Heart left ventricle (tissue), 16 donors: ENCODE data around the gene OBSL1. TPM values are rescaled to one million over a fixed set of nuclear protein-coding genes. Genes with fewer than 3 reads are reported as not detected.

Experiments used
- ATAC-seq, 4 donors: fragments of 200-7000 bp; cut with Tn5 transposase; one replicate each; pipeline ENCODE4 v1.9.1; 2020 to 2022; ENCODE audit warnings: moderate library complexity in 4 of 4, mild to moderate bottlenecking in 3 of 4, moderate number of reproducible peaks in 1 of 4
- DNase-seq, 5 donors: peaks; one replicate each; pipeline ENCODE4 v3.0.0-alpha.2; 2020
- H3K27ac ChIP-seq, 12 donors: fragments of 200-600 bp; sonication (generic) in 4 of 12; one replicate each; pipeline versions ENCODE4 v1.5.0 to v1.8.0; 2016 to 2022; ENCODE audit warnings: mild to moderate bottlenecking in 2 of 12
- H3K27me3 ChIP-seq, 9 donors: fragments of 200-600 bp; sonication (generic) in 2 of 9; one replicate each; pipeline versions ENCODE4 v1.5.1 to v1.8.0; 2016 to 2022; ENCODE audit warnings: mild to moderate bottlenecking in 3 of 9
- H3K36me3 ChIP-seq, 9 donors: fragments of 200-600 bp; sonication (generic) in 2 of 9; one replicate each; pipeline versions ENCODE4 v1.5.0 to v1.8.0; 2018 to 2022; ENCODE audit warnings: mild to moderate bottlenecking in 2 of 9
- H3K4me1 ChIP-seq, 12 donors: fragments of 200-600 bp; sonication (generic) in 4 of 12; one replicate each; pipeline versions ENCODE4 v1.5.0 to v1.8.0; 2016 to 2022; ENCODE audit warnings: mild to moderate bottlenecking in 3 of 12
- H3K4me3 ChIP-seq, 12 donors: fragments of 200-600 bp; sonication (generic) in 4 of 12; one replicate each; pipeline versions ENCODE4 v1.5.0 to v1.8.0; 2017 to 2022; ENCODE audit warnings: mild to moderate bottlenecking in 9 of 12, moderate library complexity in 4 of 12
- H3K9me3 ChIP-seq, 12 donors: fragments of 200-600 bp; sonication (generic) in 4 of 12; one replicate each; pipeline versions ENCODE4 v1.5.0 to v1.8.0; 2016 to 2022; ENCODE audit warnings: mild to moderate bottlenecking in 1 of 12
- POLR2A ChIP-seq, 2 donors: fragments of 450-650 bp; IDR thresholded peaks; one replicate each; pipeline ENCODE4 v1.6.1; 2017; ENCODE audit warnings: antibody characterized with exemption in 2 of 2, mild to moderate bottlenecking in 2 of 2, moderate library complexity in 2 of 2
- WGBS, 4 donors: extraction: QIAGEN DNeasy Blood & Tissue Kit in 2 of 4; methylation state at CpG; one replicate each; pipeline versions ENCODE4 v1.1.5 to v1.1.7; 2013 to 2018; 5-methylcytosine and 5-hydroxymethylcytosine counted together
- intact Hi-C, 10 donors: fragments of 100-400 bp; cut with DNase I; formaldehyde crosslinking; loops; one replicate each; pipeline versions ENCODE4 v1.11.1 to v1.14.2; 2022
- microRNA-seq, 4 donors: library from miRNA; unstranded; fragments of <30 nt; microRNA quantifications; one replicate each; pipeline versions ENCODE4 to v1.2.0, GENCODE V29; 2017 to 2020
- polyA plus RNA-seq, 2 donors: library from polyadenylated mRNA; stranded (reverse); fragments of 200-250 nt; gene quantifications; one replicate each; pipeline ENCODE4 v1.2.3, GENCODE V29; 2013
- total RNA-seq, 9 donors: library from RNA; depleted of rRNA in 2 of 9; stranded (reverse); fragments of >200 nt in 2 of 9; fragmentation: NEBNext Ultra II Directional in 3 of 9; extraction: Animal tissue kit (Norgen Biotek cat#: 25700) in 3 of 9; gene quantifications; one replicate each; pipeline versions ENCODE4 v1.1.0 to v1.2.4, GENCODE V29; 2016 to 2023
- TF ChIP-seq, protein P1 (sequence below), 12 donors: fragments of 200-600 bp; sonication (generic) in 4 of 12; IDR thresholded peaks; one replicate each; pipeline versions ENCODE4 v1.5.0 to v1.8.0; 2018 to 2022; ENCODE audit warnings: antibody characterized with exemption in 12 of 12, mild to moderate bottlenecking in 5 of 12
- donor health status: ischemic (EF 13 %, LVEDD 7.1; RV severe dilation, severe dysfunction).
- donor health status: healthy with polysubstance abuse.
- donor health status: DM: no; HTN: yes; CAD: no.
- donor health status: DM: no; HTN: no; CAD: no.
- donor health status: ischemic (EF 25% LVEDD 6.9; RV normal size, moderate dysfunction).
- donor health status: ischemic (EF 25% LVEDD 5.7; RV mildly dilated, moderate dysfunction).
- donor health status: healthy.
- donor health status: DM: yes; HTN: yes; CAD: no.
- donor health status: ischemic (EF 35%, LVEDD 5.7; RV mildly dilated, moderate dysfunction).
- donor health status: nonischemic (EF 11% LVEDD 7.7; RV severe dilation, severe dysfunction).
- donor health status: DM: yes; HTN: yes; CAD: no.
- donor health status: PGD.
- donor health status: ischemic (EF 29% LVEDD 5.4; RV normal size, mild dysfunction).
- donor health status: nonischemic (EF 23%, LVEDD 6.1; RV moderate dilation, normal function).

OBSL1 gene
- total and polyA plus RNA-seq, 11 donors: 88.1 to 230 (median 177) TPM

DNA sequence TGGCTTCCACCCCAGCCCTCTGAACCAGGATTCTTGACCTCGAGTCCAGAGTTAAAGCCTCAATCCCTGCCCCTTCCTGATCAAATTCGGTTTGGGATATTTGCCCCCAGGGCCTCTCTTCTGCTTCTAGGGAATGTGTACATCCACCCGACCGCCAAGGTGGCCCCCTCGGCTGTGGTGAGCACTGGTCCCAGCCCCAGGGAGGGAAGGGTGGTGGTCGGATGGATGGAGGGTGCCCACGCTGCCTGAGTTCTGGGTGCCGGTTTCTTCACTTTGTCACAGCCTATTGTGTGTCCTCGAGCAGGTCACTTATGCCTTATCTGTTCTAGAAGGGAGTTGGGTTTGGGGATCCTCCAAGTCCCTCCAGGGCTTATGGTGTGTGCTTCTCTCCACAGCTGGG, 65.8 kb downstream of the OBSL1 start:
- ATAC-seq (no peak), DNase-seq (no peak)
- TF ChIP-seq POLR2A (IDR thresholded peaks at IDR 0.05): no peak
- TF ChIP-seq, protein P1, sequence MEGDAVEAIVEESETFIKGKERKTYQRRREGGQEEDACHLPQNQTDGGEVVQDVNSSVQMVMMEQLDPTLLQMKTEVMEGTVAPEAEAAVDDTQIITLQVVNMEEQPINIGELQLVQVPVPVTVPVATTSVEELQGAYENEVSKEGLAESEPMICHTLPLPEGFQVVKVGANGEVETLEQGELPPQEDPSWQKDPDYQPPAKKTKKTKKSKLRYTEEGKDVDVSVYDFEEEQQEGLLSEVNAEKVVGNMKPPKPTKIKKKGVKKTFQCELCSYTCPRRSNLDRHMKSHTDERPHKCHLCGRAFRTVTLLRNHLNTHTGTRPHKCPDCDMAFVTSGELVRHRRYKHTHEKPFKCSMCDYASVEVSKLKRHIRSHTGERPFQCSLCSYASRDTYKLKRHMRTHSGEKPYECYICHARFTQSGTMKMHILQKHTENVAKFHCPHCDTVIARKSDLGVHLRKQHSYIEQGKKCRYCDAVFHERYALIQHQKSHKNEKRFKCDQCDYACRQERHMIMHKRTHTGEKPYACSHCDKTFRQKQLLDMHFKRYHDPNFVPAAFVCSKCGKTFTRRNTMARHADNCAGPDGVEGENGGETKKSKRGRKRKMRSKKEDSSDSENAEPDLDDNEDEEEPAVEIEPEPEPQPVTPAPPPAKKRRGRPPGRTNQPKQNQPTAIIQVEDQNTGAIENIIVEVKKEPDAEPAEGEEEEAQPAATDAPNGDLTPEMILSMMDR (IDR thresholded peaks at IDR 0.05): no peak
- no peaks in the 10 kb centered on the region for H3K9me3 ChIP-seq
- intact Hi-C loops: no loop called here
- H3K4me3 ChIP-seq: no peak overlapping the region
- no peak overlapping the region for H3K27ac ChIP-seq
- H3K4me1 ChIP-seq: peaks cover 0 to 36% (median 15%) of the 10 kb centered on the region in 12 donors
- H3K36me3 ChIP-seq: peaks cover 0 to 58% (median 42%) of the 10 kb centered on the region in 9 donors
- peaks cover 0 to 12% (median 0%) of the 10 kb centered on the region in 9 donors for H3K27me3 ChIP-seq
- whole genome bisulfite sequencing, 4 donors: 88 to 94% (median 91%) methylated on average over 7 to 9 of the region's 9 CpGs

DNA sequence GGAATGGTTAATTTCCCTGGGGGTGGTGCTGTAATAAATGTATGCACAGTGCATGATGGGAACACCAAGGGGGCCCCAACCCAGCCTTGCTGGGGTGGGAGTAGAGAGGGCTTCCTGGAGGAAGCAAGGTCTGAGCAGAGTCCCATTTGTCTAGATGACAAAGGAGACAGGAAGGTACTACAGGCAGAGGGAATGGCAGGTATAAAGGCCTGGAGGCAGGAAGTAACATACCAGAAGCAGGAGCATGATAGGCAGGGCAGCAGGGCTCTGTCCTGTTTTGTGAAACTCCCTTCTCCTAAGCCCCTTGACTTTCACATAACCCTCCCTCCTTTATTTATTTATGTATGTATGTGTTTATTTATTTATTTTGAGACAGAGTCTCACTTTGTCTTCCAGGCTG, 68.7 kb downstream of the OBSL1 start:
- intact Hi-C loops: no loop called here
- peaks cover 0 to 1% (median 0%) of the 10 kb centered on the region in 9 donors for H3K27me3 ChIP-seq
- TF ChIP-seq, protein P1 (IDR thresholded peaks at IDR 0.05): no peak
- TF ChIP-seq POLR2A (IDR thresholded peaks at IDR 0.05): no peak
- no peak overlapping the region for H3K27ac ChIP-seq
- no peak for ATAC-seq
- H3K4me1 ChIP-seq: peaks cover 0 to 27% (median 16%) of the 10 kb centered on the region in 12 donors
- no peak overlapping the region for H3K4me3 ChIP-seq
- peaks cover 0 to 58% (median 42%) of the 10 kb centered on the region in 9 donors for H3K36me3 ChIP-seq
- H3K9me3 ChIP-seq: no peaks in the 10 kb centered on the region
- DNase-seq: no peak

DNA sequence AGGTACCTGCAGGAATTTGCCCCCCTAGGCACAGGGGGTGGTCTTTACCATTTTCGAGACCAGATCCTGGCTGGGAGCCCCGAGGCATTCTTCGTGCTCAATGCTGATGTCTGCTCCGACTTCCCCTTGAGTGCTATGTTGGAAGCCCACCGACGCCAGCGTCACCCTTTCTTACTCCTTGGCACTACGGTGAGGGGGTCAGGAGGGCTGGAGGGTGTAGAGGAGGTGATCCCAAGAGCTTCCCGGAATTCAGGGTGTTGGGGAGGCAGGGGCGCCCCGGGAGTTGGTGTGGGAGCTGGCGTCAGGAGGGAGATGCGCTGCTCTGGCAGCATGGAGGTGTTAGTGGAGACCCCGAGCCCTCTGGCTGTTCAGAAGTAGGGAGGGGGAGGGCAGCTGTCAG, 69.5 kb downstream of the OBSL1 start:
- no peak overlapping the region for H3K4me3 ChIP-seq
- H3K4me1 ChIP-seq: peaks cover 0 to 29% (median 22%) of the 10 kb centered on the region in 12 donors
- DNase-seq (no peak), ATAC-seq (no peak)
- WGBS, 4 donors: 92 to 94% (median 94%) methylated on average over 12 to 14 of the region's 14 CpGs
- intact Hi-C loops: no loop called here
- no peaks in the 10 kb centered on the region for H3K9me3 ChIP-seq
- no peak overlapping the region for H3K27ac ChIP-seq
- peaks cover 0 to 54% (median 40%) of the 10 kb centered on the region in 9 donors for H3K36me3 ChIP-seq
- H3K27me3 ChIP-seq: peaks cover 0 to 9% (median 0%) of the 10 kb centered on the region in 9 donors
- TF ChIP-seq, protein P1 (IDR thresholded peaks at IDR 0.05): no peak
- no peak for TF ChIP-seq POLR2A (IDR thresholded peaks at IDR 0.05)

Small RNAs within 50 kb of the gene (microRNA-seq; reads per million reads assigned to microRNA genes)
- gene MIR3132: 4.6 to 22.1 (median 7.0) reads per million in 4 donors

Other genes starting within 250 kb of the OBSL1 start
- not detected for gene RESP18, start 238.8 kb downstream of the OBSL1 start, total RNA-seq
- not detected for gene RESP18, start 238.8 kb downstream of the OBSL1 start, polyA plus RNA-seq
- 100 to 1,000 TPM in 1 of 9 donors, 10 to 100 TPM in 8; 61.8 to 101 (median 73.4) TPM for gene DNPEP, start 183.6 kb downstream of the OBSL1 start, total RNA-seq
- 10 to 100 TPM; 61.3 to 69.6 TPM for gene DNPEP, start 183.6 kb downstream of the OBSL1 start, polyA plus RNA-seq
- over 10,000 TPM in 8 of 9 donors, 1,000 to 10,000 TPM in 1; 9,618 to 28,674 (median 17,979) TPM for gene DES, start 153.2 kb downstream of the OBSL1 start, total RNA-seq
- over 10,000 TPM; 15,024 to 19,385 TPM for gene DES, start 153.2 kb downstream of the OBSL1 start, polyA plus RNA-seq
- 100 to 1,000 TPM in 6 of 9 donors, 10 to 100 TPM in 3; 93.6 to 150 (median 114) TPM for gene SPEG, start 136.7 kb downstream of the OBSL1 start, total RNA-seq
- gene SPEG, start 136.7 kb downstream of the OBSL1 start, polyA plus RNA-seq: 10 to 100 TPM; 64.8 to 92.2 TPM
- 10 to 100 TPM; 15.8 to 31.6 (median 20.1) TPM for gene GMPPA, start 72.6 kb downstream of the OBSL1 start, total RNA-seq
- gene GMPPA, start 72.6 kb downstream of the OBSL1 start, polyA plus RNA-seq: 10 to 100 TPM; 18.2 to 35.5 TPM
- gene ASIC4, start 57.1 kb downstream of the OBSL1 start, total RNA-seq: under 1 TPM in 1 of 9 donors, not detected in 8; 0.10 TPM
- under 1 TPM; 0.03 to 0.08 TPM for gene ASIC4, start 57.1 kb downstream of the OBSL1 start, polyA plus RNA-seq
- 100 to 1,000 TPM in 6 of 9 donors, 10 to 100 TPM in 3; 77.9 to 196 (median 138) TPM for gene CHPF, start 27.7 kb downstream of the OBSL1 start, total RNA-seq
- gene CHPF, start 27.7 kb downstream of the OBSL1 start, polyA plus RNA-seq: 100 to 1,000 TPM in 1 of 2 donors, 10 to 100 TPM in 1; 74.1 to 209 TPM
- gene TMEM198, start 27.5 kb downstream of the OBSL1 start, total RNA-seq: 1 to 10 TPM in 8 of 9 donors, under 1 TPM in 1; 0.65 to 4.7 (median 2.3) TPM
- 10 to 100 TPM in 1 of 2 donors, 1 to 10 TPM in 1; 2.2 to 10.2 TPM for gene TMEM198, start 27.5 kb downstream of the OBSL1 start, polyA plus RNA-seq
- 10 to 100 TPM in 1 of 9 donors, 1 to 10 TPM in 7, under 1 TPM in 1; 0.52 to 14.2 (median 1.8) TPM for gene INHA, start 771 bp upstream of the OBSL1 start, total RNA-seq
- gene INHA, start 771 bp upstream of the OBSL1 start, polyA plus RNA-seq: 10 to 100 TPM in 1 of 2 donors, 1 to 10 TPM in 1; 5.5 to 12.0 TPM
- 10 to 100 TPM in 7 of 9 donors, 1 to 10 TPM in 2; 7.3 to 24.1 (median 13.9) TPM for gene STK11IP, start 26.3 kb upstream of the OBSL1 start, total RNA-seq
- 10 to 100 TPM; 14.9 to 15.6 TPM for gene STK11IP, start 26.3 kb upstream of the OBSL1 start, polyA plus RNA-seq
- gene SLC4A3, start 56.1 kb upstream of the OBSL1 start, total RNA-seq: 100 to 1,000 TPM; 249 to 507 (median 428) TPM
- 100 to 1,000 TPM; 236 to 250 TPM for gene SLC4A3, start 56.1 kb upstream of the OBSL1 start, polyA plus RNA-seq